SU-DHL-6 (cell line): Measurements from ENCODE around the gene MORF4L2.

Experiments
- CTCF ChIP-seq: fragments of 200-600 bp; sonication (generic); IDR thresholded peaks from one replicate; pipeline ENCODE4 v1.5.1; 2017; ENCODE audit warnings: antibody characterized with exemption, mild to moderate bottlenecking, low read length, moderate library complexity; ENCODE audit not compliant: insufficient read depth, poor library complexity, severe bottlenecking
- EZH2phosphoT487 ChIP-seq: fragments of 200-600 bp; sonication (generic), shearing (Covaris generic); conservative IDR thresholded peaks from 2 replicates; pipeline ENCODE4 v1.6.1; 2018; ENCODE audit warnings: mild to moderate bottlenecking, antibody characterized with exemption, low read length, moderate library complexity, mixed read lengths

DNA sequence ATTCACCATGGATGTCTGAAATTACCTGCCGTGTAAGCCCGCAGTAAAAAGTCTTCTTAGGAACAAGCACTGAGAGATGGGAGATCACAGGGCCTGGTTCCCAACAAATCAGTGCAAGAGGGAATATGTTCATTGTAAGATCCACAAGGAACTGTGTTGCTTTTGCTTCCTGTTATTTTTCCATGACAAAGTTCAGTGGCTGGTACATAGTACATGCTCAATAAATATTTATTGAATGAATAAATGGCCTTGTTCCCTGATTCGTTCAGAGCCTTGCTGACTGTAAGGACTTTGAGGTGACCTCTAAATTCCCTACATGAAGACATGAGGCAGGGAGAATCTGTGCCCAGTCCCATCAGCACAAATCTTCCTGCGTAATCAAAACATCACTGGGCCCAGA lies 31.6 kb upstream of the MORF4L2 start:
- TF ChIP-seq EZH2phosphoT487: no peak
- no peak for TF ChIP-seq CTCF
